Effector CD4-positive, alpha-beta T cell (primary cell): Measurements from ENCODE around the gene LOXL1.

Source experiments
- DNase-seq: peaks from one replicate; pipeline ENCODE4 v3.0.0-alpha.2; 2020

Gene LOXL1

GRCh38 chr15:73981761-73982221 is 55.5 kb downstream of the LOXL1 start:
- no peak for DNase-seq

DNA sequence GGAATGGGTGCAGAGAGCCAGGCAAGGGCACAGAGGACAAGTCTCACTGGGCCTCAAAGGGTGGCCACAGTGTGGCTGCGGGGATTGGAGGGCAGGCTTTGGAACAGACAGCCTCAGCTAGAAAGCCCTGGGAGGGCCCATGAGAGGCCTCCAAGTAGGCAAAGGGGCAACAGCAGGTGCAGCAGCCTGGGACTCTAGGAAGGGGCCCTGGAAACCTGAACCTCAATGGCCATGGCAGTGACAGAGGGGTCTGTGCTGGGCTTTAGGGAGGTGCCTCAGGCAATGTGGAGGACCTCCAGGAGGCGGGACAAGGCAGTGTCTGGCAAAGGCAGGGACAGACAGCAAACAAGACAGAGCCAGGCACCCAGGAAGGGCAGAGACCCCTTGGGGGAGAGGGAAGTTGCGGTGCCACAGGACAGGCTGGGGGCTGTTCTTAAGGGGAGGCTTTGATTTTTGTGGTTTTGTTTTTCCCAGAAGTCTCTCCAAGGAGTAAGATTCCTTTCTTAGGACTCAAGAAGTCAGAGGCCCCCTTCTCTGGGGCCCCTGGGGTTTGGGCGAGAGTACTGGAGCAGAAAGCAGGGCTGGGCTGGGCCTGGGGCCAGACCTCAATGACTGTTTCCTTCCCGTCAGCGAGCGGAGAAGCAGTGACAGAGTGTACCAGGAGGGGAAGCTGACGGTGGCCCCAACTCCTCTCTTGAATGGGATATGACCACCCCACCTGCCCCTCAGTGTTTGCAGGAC is 56.1 kb downstream of the LOXL1 start:
- DNase-seq, result no peak

DNA sequence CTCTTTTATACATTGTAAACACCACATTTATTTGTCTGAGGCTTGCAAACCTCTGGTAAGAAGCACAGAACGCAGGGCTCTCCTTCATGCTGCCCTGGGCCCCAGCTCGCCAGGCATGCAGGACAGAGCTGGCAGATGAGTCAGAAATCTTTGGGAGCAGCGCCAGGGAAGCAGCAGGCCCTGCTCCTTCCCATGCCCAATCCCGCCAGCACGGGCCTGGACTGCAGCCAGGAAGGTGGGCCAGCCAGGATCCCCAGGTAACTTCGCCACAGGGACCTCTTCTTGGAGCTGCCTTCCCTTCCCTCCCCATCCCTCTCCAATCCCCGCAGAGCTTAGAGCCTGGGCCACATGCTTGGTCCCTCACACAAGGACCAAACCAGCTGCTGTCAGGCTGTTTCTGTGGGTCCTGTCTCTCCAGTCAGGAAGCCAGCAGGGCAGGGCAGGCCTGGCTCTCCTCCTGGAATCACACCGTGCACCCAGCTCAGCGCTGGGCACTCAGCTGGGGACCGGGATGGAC is 57.0 kb downstream of the LOXL1 start:
- DNase-seq, result no peak

DNA sequence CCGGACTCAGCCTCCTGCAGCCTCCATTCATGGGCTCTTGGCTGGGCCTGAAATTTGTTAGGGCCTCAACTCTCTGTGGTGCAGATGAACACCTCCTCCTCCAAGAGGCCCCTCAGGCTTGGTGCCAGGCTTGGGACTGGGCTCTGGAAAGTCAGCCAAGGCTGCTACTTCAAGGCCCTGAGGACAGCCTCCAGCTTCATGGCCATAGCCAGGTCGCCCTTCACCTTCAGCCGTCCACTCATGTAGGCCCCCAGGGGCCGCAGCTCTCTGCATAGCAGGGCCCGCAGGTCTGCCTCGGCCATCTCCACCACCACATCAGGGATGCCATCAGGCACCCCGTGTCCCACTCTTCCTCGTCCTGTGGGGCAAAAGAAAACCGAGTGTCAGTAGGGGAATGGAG is 57.5 kb downstream of the LOXL1 start:
- DNase-seq, result no peak

GRCh38 chr15:73984208-73984979 is 58.1 kb downstream of the LOXL1 start:
- DNase-seq, result no peak

DNA sequence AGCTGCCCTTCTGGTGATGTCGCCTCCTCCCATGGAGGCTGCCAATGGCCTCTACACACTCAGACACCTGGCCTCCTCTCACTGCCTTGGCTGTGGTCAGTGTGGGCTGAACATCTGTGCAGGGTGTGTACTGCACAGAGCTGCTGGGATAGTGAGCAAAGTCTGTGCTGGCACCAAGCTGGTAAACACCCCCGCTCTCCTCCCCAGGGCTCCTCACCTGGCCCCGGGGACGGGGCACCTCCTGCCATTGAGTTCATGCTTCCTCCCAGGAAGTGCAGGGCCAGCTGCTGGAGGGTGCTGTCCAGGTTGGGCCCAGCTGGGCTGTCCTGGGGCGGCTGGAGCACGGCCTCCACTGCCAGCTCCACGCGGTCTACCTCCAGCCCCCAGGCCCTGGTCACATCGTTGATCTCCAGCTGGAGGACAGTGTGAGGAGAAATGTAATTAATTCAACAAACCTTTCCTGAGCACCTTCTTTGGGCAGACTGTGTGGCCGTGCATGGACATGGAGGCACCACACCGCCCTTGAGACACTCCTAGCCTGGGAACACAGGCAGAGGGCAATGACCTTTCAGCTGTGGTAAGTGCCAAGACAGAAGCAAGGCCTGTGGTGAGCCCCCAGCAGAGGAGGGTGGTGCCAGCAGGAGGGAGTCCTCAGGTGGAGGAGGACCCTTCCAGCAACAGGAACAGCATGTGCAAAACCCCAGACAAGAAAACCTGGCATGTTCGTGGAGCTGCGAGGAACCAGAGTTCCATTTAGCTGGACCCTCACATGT is 59.0 kb downstream of the LOXL1 start:
- no peak for DNase-seq

GRCh38 chr15:73986055-73986775 is 60.0 kb downstream of the LOXL1 start:
- DNase-seq, result no peak

DNA sequence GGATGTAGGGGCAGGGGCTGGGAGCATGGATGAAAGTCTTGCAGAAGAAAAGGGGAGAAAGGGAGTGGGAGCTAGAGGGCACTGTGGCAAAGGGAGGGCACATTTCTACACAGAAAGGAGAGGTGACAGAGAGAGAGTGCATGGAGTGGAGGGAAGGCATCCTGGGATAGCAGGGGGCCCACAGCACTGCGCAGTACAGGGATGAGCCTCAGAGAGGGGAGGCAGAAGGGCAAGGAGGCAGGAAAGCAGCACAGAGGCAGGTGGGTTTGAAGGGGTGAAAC is 60.5 kb downstream of the LOXL1 start:
- DNase-seq, result no peak

DNA sequence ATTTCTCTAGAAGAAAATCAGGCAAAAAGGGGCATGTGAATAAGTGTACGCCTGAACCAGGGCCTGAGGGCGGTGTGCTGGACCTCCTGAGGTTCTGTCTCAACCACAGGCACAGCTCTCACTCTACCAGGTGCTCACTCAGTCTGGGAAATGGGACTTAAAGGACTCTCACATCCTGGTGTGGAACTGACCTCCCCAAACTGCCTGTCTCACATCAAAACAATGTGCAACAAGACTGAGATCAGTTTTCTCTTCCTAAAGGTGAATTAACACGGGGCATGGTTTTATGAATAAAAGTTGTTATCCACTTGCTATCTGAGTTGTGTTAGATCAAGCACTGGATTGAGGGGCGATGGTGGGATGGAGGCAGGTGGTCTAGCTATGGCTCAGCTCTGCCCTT is 61.0 kb downstream of the LOXL1 start:
- DNase-seq, result no peak

- no peak for DNase-seq
Measured at GRCh38 chr15:73987681-73988444, 61.6 kb downstream of the LOXL1 start.

GRCh38 chr15:73988445-73988969 is 62.2 kb downstream of the LOXL1 start:
- no peak for DNase-seq

DNA sequence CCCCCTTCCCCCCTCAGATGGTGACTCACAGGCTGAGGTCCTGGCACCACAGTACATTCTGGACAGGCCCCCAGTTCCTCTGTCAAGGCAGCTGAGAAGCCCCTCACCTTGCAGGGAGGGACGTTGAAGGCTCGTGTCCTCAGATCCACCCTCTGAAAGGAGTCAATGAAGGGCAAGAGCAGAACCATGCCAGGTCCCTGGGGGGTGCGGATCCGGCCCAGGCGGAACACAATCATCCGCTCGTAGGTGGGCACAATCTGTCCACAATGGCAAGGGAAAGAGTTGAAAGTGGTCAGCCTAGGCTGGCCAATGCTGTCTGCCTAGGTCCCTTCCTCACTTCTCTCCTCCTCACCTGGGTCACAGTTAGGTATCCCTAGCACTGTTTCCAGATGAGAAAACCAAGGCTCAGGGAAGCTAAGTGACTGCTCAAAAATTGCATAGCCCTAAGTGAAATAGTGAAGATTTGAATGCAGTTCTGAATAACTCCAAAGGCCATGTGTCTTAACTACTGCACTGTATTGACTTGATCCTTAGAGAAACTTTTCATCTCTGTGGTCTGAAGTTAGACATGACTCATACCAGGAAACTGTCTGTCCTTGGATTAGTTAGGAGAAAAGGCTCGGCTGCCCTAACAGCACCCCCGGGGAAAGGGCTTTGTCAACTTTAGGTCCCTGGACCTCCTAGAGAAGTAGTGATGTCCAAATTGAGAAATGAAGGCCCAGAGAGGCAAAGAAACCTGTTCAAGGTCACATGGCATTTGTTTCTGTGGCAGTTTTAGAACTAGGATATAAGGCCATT is 62.9 kb downstream of the LOXL1 start:
- no peak for DNase-seq

- no peak for DNase-seq
Measured at GRCh38 chr15:73990250-73991005, 64.2 kb downstream of the LOXL1 start.

DNA sequence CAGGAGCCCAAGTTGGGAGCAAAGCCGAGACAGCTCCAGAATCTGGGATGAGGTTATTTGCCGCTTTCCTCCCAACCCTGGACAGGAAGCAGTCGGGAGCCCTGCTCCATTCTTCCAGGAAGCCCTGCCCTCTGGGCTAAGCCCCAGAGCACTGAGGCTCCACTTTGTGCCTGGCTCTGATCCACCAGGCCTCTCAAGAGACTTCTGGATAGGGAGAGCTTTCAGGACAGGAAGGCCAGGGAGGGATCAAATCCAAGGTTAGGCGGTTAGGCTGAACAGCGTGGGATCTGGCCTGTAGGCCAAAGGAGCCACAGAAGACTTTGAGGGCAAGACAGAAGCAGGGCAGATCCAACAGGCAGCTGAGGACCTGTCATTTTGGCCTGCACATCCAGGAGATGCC is 65.0 kb downstream of the LOXL1 start:
- no peak for DNase-seq

GRCh38 chr15:73991726-73992593 is 65.7 kb downstream of the LOXL1 start, which contains the start of gene STOML1:
Gene STOML1 (minus strand): TSS chr15:73992295. CDS start chr15:73992223, 72 bp downstream.
- DNase-seq, result peak; percentile 93

- no peak for DNase-seq
Measured at GRCh38 chr15:73992594-73992898, 66.3 kb downstream of the LOXL1 start.

- DNase-seq, result no peak
Measured at GRCh38 chr15:73993211-73993994, 67.1 kb downstream of the LOXL1 start.

DNA sequence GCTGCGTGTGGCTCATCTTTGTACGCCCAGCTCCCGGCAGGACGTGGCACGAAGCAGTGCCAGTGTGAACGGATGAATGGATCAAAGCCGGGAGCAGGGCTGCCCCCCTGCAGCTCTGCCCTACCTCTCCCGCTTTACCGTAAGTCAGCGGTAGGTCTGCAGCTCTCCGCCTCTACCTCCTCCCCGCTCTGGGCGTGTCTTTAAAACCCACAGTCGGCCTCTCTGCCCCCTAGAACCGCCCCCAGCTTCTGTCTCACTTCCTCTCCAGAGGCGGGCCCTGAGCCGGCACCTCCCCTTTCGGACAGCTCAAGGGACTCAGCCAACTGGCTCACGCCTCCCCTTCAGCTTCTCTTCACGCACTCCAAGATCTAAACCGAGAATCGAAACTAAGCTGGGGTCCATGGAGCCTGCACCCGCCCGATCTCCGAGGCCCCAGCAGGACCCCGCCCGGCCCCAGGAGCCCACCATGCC is 68.2 kb downstream of the LOXL1 start, which contains the start of gene PML:
Gene PML (plus strand): TSS at position 304 of the 471 bp plus-strand sequence. CDS start 97 bp downstream, at position 401.
- peak; percentile 87 for DNase-seq
